GM19397 (cell line): ENCODE data around the gene ORAI3.
A peak's percentile ranks its signal among the peaks of the same experiment; 100 is the strongest.
"Not testable (repeated sequence)": the region's sequence is repeated elsewhere in the genome, so short reads cannot be mapped to it uniquely, and the experiment has no call there.

Experiments
- ATAC-seq: cut with Tn5 transposase; IDR thresholded peaks from one replicate; pipeline ENCODE4 v1.9.1; 2021; ENCODE audit warnings: mild to moderate bottlenecking, moderate library complexity; ENCODE audit not compliant: unreplicated experiment

The ORAI3 gene

DNA sequence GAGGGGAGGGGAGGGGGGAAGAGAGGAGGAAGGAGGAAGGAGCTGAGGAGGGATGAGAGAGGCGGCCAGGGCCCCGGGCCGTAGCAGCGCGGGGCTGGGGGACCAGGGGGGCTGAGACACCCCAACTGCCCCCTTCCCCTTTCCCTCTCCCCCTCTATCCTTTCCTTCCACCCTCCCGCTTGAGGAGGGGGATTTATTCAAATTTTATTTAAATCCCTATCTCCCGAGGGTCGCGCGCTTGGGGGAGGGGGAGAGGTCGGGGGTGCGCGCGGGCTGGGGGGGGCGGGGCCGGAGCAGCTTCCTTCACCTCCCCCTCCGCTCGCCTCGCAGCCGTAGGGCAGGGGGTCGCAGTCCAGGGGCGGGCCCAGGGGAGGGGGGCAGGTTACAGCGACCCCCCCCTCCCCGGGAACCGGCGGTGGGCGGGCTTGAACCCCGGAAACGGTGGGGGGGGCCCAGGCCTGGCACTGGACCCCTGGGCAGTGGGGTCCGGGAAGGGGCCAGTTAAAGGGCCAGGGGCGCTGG is 25.3 kb upstream of the ORAI3 start, which contains the start of gene FBXL19:
Gene FBXL19, plus strand, starts transcription at position 19 of the 522 bp plus-strand sequence. CDS start 2,183 bp downstream, outside the sequence.
- ATAC-seq = no peak

DNA sequence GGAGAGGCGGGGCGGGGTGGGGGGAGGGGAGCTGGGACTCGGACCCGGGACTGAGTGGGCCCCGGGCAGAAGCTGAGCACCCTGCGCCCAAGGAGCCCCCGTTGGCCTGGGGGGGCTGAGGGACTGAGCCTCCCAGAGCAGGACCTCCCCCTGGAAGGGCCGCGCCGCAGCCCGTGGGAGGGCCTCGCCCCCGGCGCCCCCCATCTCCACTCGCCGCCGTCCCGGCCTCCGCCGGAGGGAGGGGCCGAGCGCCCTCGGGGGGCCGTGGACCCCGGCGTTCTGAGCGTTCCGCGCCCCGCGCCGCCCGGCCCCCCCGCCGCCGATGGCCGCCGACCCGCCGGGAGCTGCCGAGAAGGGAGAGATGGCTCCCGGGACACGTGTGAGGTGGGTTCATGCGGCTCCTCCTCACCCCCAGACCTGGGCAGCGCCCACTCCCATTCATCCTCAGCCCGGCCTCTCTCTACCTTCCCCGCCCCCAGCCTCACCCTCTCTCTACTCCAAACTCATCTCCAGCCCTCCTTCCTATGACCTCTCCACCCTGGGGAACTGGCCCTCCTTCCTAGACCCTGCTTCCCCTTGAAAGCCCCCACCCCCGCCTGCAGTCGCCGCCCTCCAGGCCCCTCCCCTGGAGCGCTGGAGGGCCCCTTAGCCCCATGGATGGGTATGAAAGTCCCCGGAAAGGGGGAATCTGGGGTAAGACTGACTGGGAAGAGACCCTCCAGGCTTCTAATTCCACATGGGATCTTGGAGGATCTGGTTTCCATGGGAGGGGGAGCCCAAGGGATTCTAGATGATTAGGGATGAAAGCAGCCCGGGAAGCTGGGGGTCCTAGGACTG is 24.6 kb upstream of the ORAI3 start:
- ATAC-seq = no peak

DNA sequence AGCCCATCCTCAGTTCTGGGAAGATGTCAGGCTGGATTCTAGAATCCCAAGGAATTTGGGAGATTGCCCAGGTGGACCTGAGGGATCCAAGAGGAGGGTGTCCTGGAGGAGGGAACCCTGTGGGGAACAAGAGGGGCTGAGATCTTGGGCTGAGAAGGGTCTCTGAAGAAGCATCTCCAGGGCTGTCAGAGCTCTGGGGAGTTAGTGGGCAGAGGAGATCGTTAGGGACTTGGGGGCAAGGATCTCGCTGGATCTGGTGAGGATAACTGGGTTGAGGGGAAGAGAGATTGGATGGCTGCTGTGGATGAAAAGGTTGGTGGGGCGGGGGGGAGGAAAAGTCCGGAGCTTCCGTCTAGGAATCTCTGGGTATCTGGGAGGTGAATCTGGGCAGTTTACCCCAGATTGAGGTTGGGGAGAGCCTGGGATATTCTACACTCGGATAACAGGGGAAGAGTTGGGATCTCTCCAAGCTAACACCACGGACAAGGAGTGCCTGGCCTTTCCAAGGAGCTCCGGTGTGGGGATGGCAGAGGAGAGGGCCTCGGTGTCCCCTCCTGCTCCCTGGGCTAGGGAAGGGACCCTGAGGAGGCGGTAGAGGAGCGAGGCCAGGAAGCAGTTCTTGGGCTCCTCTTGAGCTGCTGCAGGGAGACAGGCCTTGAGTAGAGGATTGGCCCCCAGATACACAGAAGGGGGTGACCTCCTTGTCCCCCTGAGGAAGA is 23.8 kb upstream of the ORAI3 start:
- ATAC-seq = no peak

DNA sequence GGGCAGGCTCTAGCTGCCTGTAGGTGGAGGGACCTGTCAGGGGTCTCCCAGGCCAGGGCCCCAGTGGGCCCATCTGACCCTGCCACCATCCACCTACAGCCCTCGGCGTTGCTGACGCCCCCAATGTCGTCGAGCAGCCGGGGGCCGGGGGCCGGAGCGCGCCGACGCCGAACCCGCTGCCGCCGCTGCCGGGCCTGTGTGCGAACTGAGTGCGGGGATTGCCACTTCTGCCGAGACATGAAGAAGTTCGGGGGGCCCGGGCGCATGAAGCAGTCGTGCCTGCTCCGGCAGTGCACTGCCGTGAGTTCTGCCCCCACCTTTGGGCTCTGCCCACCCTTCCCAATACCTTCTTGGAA is 23.3 kb upstream of the ORAI3 start:
- no peak for ATAC-seq

DNA sequence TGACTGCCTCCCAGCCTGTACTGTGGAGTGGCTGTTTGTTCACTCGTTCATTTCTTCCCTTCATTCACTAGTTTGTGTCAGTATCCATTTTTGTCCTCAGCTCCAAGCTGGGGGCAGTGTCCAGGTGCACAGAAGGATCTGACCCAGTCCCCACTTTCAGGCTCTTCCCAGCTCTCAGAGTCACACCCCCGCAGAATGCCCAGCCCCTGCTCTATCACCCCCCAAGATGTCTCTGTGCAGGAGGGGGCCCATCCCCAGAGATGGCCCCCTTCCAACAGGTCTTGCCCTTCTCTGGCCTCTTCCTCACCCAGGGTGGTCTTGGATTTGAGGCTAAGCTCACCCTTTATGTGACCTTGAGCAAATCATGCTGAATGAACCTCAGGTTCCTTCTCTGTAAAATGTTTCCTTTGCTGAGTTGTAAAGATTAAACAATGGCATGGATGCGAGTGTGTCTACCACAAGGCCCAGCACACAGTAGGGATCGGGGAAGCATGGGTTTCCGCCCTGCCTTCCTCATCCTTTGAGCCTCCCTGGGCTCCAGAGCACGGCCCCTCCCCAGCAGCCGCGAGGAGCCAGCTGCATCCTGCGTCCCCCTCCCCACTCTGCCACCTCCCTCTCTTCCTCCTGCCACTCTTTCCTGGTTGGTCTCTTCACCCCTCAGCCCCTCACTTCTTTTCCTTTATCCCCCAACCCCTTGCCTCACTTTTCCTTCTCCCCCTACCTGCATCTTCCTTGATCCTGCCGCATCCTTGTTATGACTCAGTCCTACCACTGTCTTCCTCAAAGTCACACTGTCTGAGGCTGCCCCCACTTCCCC is 22.7 kb upstream of the ORAI3 start:
- ATAC-seq = no peak

DNA sequence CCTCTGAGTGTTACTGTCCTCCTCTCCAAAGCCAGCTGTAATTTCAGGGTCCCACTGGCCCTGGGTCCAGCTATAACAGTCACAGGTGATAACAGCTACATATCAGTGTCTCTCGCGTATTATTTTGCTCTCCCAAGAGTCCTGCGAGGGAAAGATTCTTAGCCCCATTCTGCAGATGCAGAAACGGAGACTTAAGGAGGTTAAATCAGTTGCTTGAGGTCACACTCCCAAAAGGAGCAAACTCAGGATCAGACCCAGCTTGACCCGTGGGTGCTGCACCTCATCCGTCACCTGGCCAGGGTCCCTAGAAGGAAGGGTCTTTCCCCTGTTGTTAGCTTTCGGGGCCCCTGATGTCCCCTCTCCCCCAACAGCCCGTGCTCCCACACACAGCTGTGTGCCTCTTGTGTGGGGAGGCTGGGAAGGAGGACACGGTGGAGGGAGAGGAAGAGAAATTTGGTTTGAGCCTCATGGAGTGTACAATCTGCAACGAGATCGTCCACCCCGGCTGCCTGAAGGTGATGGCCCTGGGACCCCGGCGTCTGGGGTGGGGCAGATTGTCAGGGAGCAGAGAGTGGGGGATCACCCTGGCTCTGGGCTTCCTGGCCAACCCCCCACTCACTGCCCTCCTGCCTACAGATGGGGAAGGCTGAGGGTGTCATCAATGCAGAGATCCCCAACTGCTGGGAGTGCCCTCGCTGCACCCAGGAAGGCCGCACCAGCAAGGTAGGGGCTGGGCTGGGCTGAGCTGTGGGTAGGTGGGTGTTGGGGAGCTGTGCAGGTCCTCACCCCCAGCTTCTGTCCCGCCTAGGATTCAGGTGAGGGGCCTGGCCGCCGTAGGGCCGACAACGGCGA is 21.7 kb upstream of the ORAI3 start:
- ATAC-seq = no peak

DNA sequence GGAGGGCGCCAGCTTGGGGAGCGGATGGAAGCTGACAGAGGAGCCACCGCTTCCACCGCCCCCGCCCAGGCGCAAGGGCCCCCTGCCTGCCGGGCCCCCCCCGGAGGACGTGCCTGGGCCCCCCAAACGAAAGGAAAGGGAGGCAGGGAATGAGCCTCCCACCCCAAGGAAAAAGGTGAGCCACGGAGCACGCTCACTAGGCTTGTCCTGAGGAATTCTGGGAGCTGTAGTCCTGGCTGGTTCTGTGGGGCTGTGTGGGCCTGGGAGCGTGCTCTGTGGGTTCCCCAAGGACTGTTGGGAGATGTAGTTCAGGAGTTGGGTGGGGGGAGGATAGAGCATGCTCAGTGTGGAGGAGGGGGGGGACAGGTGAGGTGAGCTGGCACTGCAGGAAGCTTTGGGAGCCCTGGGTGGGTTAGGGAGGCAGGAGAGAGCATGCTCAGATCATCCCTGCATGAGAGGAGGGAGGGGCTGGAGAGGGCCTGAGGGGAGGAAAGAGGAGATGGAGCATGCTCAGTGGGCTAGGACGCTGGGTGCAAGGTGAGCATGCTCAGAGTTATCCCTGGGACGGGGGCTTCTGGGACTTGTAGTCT is 21.0 kb upstream of the ORAI3 start:
- no peak for ATAC-seq

DNA sequence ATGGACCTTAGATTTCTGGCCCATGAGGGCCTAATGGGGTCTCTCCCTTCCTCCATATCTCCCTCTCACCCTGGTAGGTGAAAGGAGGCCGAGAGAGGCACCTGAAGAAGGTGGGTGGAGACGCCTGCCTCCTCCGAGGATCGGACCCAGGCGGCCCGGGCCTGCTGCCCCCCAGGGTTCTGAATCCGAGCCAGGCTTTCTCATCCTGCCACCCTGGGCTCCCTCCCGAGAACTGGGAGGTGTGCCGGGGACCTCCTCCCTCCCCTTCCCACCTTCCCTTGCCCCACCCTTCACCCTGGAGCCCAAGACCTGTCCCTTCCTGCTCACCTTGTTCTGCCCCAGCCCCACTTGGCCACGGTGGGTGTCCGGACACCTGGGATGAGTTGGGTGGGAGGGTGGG is 20.5 kb upstream of the ORAI3 start:
- no peak for ATAC-seq

DNA sequence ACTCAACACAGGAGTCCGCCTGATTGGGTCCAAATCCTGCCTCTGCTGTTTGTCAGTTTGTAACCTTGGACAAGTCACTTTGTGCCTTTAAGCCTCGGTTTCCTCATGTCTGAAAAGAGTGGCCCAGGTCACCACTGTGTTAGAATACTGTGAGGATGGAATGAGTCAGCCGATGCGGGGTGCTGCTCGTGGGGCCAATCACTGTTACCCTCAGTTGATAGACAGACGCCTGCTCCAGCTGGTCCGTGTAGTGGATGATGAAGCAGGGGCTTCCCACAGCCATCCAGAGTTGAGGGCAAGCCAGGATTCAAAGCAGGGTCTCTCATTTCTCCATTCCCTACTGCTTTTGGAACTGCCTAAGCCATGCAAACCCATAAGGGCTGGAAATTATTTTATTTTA is 19.7 kb upstream of the ORAI3 start:
- ATAC-seq = no peak

DNA sequence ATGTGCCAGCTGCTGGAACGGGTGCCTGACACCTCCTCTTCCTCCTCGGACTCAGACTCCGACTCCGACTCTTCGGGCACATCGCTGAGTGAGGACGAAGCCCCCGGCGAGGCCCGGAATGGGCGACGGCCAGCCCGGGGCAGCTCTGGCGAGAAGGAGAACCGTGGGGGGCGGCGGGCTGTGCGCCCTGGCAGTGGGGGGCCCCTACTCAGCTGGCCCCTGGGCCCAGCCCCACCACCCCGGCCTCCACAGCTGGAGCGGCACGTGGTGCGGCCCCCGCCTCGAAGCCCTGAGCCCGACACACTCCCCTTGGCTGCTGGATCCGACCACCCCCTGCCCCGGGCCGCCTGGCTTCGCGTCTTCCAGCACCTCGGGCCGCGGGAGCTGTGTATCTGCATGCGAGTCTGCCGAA is 18.7 kb upstream of the ORAI3 start:
- ATAC-seq = no peak

DNA sequence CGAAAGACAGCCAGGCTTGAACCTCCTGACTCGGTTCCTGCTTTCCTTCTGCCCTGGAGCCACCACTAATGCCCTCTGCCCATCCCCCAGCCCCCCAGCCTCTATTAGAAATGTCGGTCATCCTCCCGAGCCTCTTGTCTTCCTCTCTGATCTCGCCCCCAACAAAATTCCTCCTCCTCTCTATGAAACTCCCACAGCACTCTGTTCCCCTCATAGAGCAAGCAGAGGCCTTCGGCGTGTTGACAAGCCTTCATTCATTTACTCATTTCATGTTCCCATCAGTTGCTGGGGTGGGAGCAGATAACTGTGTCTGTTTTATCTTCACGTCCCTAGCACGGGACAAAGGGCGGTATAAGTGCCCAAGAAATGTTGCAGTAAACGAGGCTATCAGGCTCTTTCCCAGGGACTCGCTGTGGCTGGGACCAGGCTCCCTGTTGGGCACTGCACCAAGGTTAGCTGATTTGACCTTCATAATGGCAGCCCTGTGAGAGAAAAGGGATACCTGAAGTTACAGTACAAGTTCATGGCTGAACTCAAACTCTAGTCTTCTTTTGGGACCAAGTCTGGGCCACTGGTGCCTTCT is 17.7 kb upstream of the ORAI3 start:
- ATAC-seq = no peak

DNA sequence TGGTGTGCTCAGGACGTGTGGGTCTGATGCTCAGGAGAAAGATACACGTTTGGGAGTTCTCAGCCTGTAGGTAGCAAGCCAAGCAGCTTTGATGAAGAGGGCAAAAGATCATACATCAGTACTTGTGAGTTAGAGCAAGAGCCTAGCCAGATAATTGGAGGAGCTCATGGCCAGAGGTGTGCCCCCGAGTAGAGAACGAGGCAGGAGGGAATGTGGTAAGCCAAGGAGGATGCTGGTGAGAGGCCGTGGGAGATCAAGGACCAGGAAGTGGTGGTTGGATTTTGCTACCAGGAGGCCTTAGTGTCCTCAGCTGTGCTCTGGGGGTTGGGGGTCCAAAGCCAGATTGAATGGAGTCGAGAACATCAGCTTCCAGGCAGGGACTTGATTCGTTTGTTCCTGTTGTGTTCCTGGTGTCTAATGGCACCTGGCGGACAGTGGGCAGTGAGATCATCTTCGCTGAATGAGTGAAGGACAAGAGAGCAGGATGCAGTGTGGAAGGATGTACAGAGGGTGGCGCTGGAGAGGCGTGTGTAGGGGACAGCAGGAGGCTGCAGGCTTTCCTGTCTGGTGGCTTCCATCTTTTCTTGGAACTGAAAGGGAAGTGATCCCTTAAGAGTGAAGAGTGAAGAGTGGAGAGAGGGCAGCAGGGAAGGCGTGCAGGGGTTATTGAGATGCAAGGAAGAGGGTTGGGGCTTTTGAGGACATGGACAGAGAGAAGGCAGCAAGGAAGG is 13.9 kb upstream of the ORAI3 start:
- ATAC-seq = no peak

DNA sequence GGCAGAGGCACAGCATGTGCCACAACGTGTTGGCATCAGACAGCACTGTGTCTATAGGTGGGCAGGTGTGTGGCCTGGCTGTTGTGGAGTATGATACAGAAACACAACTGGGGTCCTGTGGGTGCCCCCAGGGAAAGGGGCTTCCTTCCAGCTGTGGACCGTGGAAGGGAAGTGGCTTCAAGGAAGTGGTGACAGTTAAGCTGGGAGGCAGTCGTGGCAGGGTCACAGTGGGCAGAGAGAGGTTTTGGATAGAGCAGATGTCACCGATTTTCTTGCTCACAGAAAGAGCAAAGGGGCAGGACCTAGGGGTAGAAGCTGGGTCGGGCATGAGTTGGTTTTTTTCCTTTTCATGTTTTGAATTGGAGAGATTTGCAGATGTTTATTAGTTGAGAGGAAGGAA is 11.2 kb upstream of the ORAI3 start:
- ATAC-seq = no peak

DNA sequence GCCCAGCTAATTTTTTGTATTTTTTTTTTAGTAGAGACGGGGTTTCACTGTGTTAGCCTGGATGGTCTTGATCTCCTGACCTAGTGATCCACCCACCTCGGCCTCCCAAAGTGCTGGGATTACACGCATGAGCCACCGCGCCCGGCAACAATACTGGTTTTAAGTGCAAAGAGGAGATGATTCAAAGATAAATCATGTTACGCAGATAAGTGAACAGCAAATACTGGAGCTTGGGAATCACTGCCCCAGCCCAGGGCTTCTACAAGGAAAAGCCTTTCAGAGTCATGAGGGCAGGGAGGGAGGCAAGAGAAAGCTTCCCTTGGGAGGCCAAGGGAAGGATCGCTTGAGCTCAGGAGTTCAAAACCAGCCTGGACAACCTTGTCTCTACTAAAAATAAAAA is 9.3 kb upstream of the ORAI3 start:
- ATAC-seq = not testable (repeated sequence)

DNA sequence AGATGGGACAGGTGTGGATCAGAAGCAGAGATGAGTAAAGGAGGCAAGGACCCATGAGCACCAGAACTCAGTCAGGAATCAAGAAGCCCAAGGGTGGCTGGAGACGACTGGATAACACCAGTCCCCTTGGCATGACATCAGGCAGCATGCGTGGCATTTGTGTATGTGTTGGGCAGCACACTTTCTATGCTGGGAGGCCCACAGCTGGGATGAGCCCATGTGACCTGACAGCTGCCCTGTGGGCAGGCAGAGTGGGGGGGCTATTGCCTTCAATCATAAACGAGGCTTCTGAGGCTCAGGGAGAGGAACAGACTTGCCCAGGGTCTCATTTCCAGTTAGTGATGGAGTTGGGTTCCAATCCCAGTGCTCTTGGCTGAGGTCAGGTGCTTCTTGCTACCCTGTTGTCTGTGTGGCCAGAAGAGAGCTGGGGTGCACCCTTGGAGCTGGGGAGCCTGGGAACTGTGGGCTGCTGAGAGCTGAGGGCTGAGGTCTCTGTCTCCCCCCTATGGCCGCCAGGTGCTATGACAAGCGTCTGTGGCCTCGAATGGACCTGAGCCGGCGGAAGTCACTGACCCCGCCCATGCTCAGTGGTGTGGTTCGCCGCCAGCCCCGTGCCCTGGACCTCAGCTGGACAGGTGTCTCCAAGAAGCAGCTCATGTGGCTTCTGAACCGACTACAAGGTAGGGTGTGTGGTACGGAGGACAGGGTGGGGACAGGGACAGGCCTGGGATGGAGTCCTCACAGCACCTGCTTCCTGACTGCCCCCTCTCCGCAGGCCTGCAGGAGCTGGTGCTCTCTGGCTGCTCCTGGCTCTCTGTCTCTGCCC is 7.1 kb upstream of the ORAI3 start:
- ATAC-seq = peak; percentile 84

DNA sequence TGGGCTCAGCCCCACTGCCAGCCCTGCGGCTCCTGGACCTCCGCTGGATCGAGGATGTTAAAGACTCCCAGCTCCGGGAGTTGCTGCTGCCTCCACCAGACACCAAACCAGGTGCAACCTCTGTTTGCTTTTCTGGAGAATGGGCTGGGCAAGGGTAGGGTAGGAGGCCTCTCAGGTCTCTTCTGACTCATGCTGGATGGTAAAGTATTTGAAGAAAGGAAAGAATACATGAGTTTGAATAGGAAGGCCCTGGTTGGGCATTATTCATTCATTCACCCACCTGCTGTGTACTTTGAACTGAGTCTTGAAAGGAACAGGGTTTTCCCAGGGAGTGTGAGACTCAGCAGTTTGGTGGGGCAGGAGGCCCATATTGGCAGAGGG is 6.5 kb upstream of the ORAI3 start:
- ATAC-seq = no peak

DNA sequence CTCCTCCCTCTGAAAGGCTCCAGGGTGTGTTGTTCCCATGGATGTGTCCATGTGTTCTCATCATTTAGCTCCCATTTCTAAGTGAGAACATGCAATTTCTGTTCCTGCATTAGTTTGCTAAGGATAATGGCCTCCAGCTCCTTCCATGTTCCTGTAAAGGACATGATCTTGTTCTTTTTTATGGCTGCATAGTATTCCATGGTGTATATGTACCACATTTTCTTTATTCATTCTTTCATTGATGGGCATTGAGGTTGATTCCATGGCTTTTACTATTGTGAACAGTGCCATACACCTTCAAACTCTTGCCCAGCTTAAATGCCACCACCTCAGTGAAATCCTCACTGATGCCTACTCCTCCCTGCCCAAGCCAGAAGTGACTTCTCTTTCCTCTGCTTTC is 4.5 kb upstream of the ORAI3 start:
- no peak for ATAC-seq
